22Rv1 (cell line): ENCODE data around the gene PROZ.

ENCODE experiments used
- H3K27ac ChIP-seq: fragments of 450-650 bp; 2 replicates; pipeline ENCODE4 v1.5.1; 2017
- CTCF ChIP-seq: fragments of 450-650 bp; IDR thresholded peaks from 2 replicates; pipeline ENCODE4 v1.5.1; 2017; ENCODE audit warnings: mild to moderate bottlenecking
- ZFX ChIP-seq: fragments of 450-650 bp; IDR thresholded peaks from 2 replicates; pipeline ENCODE4 v1.6.1; 2017; ENCODE audit warnings: antibody characterized with exemption, borderline replicate concordance

PROZ gene

GRCh38 chr13:113117911-113118260 lies 40.6 kb upstream of the PROZ start:
- H3K27ac ChIP-seq: no peak overlapping the region
- TF ChIP-seq CTCF (no peak), ZFX (no peak)

GRCh38 chr13:113118261-113119021 lies 40.0 kb upstream of the PROZ start:
- H3K27ac ChIP-seq: no peak overlapping the region
- TF ChIP-seq CTCF (no peak), ZFX (no peak)

GRCh38 chr13:113119166-113119821 lies 39.2 kb upstream of the PROZ start:
- TF ChIP-seq CTCF: no peak
- no peak for TF ChIP-seq ZFX
- H3K27ac ChIP-seq: no peak overlapping the region

- TF ChIP-seq ZFX: no peak
- TF ChIP-seq CTCF: no peak
Measured at GRCh38 chr13:113119822-113120189, 38.6 kb upstream of the PROZ start.

GRCh38 chr13:113120300-113121182 lies 37.9 kb upstream of the PROZ start:
- TF ChIP-seq ZFX (no peak), CTCF (no peak)
- H3K27ac ChIP-seq: no peak overlapping the region

More at GRCh38 chr13:113119822-113120189, 38.6 kb upstream of the PROZ start:
- no peak overlapping the region for H3K27ac ChIP-seq

GRCh38 chr13:113121183-113121927 lies 37.1 kb upstream of the PROZ start:
- TF ChIP-seq ZFX (no peak), CTCF (no peak)

More at GRCh38 chr13:113121183-113121927, 37.1 kb upstream of the PROZ start:
- no peak overlapping the region for H3K27ac ChIP-seq
